Mesenchymal stem cell (in vitro differentiated cells and primary cell): ENCODE measurements around the gene UTP3.

Experiments used
- DNase-seq: peaks from one replicate; pipeline ENCODE4 v3.0.0-alpha.2; 2013
- H2AFZ ChIP-seq: one replicate; pipeline ENCODE4 v1.6.1; 2013; ENCODE audit warnings: low read depth, mild to moderate bottlenecking, control low read depth, inconsistent platforms, low read length, moderate library complexity
- H2AK5ac ChIP-seq: 2 replicates; pipeline ENCODE4 v1.6.1; 2013; ENCODE audit warnings: low read length, moderate library complexity, mild to moderate bottlenecking, inconsistent platforms; ENCODE audit not compliant: severe bottlenecking
- H2BK120ac ChIP-seq: one replicate; pipeline ENCODE4 v1.6.1; 2013; ENCODE audit warnings: low read depth, mild to moderate bottlenecking, inconsistent platforms, low read length, moderate library complexity
- H2BK12ac ChIP-seq, 2 experiments: one replicate each; pipeline ENCODE4 v1.6.1; 2013; ENCODE audit warnings: inconsistent platforms in 2 of 2, low read length in 2 of 2, mild to moderate bottlenecking in 2 of 2, moderate library complexity in 2 of 2, control low read depth in 1 of 2
- H2BK15ac ChIP-seq: one replicate; pipeline ENCODE4 v1.6.1; 2013; ENCODE audit warnings: mild to moderate bottlenecking, low read depth, inconsistent platforms; ENCODE audit not compliant: poor library complexity, severe bottlenecking
- H2BK5ac ChIP-seq: 2 replicates; pipeline ENCODE4 v1.6.1; 2013; ENCODE audit warnings: low read depth, mild to moderate bottlenecking, low read length, control low read depth, inconsistent platforms; ENCODE audit not compliant: poor library complexity, severe bottlenecking
- H3K14ac ChIP-seq, 2 experiments: one replicate each; pipeline ENCODE4 v1.6.1; 2013; ENCODE audit warnings: inconsistent platforms in 2 of 2, low read length in 2 of 2, control low read depth in 1 of 2, mild to moderate bottlenecking in 1 of 2, moderate library complexity in 1 of 2
- H3K18ac ChIP-seq, 2 experiments: one replicate each; pipeline ENCODE4 v1.6.1; 2013; ENCODE audit warnings: inconsistent platforms in 2 of 2, low read length in 2 of 2, control low read depth in 1 of 2, low read depth in 1 of 2, mild to moderate bottlenecking in 1 of 2
- H3K23ac ChIP-seq, 2 experiments: one replicate each; pipeline ENCODE4 v1.6.1; 2013; ENCODE audit warnings: inconsistent platforms in 2 of 2, low read length in 2 of 2, mild to moderate bottlenecking in 2 of 2, moderate library complexity in 2 of 2, control low read depth in 1 of 2
- H3K27ac ChIP-seq: 2 replicates; pipeline ENCODE4 v1.5.1; 2013; ENCODE audit warnings: mild to moderate bottlenecking, moderate library complexity, low read length, control low read depth, inconsistent platforms; ENCODE audit not compliant: poor library complexity, severe bottlenecking
- H3K27me3 ChIP-seq, 2 experiments: 2 replicates each; pipeline versions ENCODE4 v1.6.1 to v1.7.0; 2013; ENCODE audit warnings: low read length in 2 of 2, mild to moderate bottlenecking in 2 of 2, moderate library complexity in 2 of 2, control low read depth in 1 of 2, inconsistent platforms in 1 of 2; ENCODE audit not compliant: control insufficient read depth in 1 of 2, insufficient read depth in 1 of 2
- H3K36me3 ChIP-seq, 2 experiments: 2 replicates each; pipeline versions ENCODE4 v1.6.1 to v1.7.0; 2013; ENCODE audit warnings: low read length in 2 of 2, control low read depth in 1 of 2, inconsistent platforms in 1 of 2, low read depth in 1 of 2, mild to moderate bottlenecking in 1 of 2; ENCODE audit not compliant: insufficient read depth in 2 of 2, control insufficient read depth in 1 of 2
- H3K4ac ChIP-seq, 2 experiments: one replicate each; pipeline ENCODE4 v1.6.1; 2013; ENCODE audit warnings: inconsistent platforms in 2 of 2, low read length in 2 of 2, mild to moderate bottlenecking in 2 of 2, moderate library complexity in 2 of 2, control low read depth in 1 of 2, low read depth in 1 of 2
- H3K4me1 ChIP-seq: 2 replicates; pipeline ENCODE4 v1.6.1; 2013; ENCODE audit warnings: low read depth, low read length, control low read depth; ENCODE audit not compliant: control insufficient read depth, insufficient read depth
- H3K4me2 ChIP-seq: 2 replicates; pipeline ENCODE4 v1.6.1; 2013; ENCODE audit warnings: low read length, mild to moderate bottlenecking, inconsistent platforms; ENCODE audit not compliant: poor library complexity, severe bottlenecking
- H3K4me3 ChIP-seq, 2 experiments: 2 replicates each; pipeline versions ENCODE4 v1.5.1 to v1.7.0; 2013; ENCODE audit warnings: low read length in 2 of 2, mild to moderate bottlenecking in 2 of 2, control low read depth in 1 of 2, low read depth in 1 of 2; ENCODE audit not compliant: insufficient read depth in 1 of 2
- H3K79me1 ChIP-seq: replicated peaks from 2 replicates; pipeline ENCODE4 v1.6.1; 2013; ENCODE audit warnings: mild to moderate bottlenecking, control low read depth, low read length, inconsistent platforms; ENCODE audit not compliant: poor library complexity, severe bottlenecking
- H3K9ac ChIP-seq: 2 replicates; pipeline ENCODE4 v1.7.0; 2013; ENCODE audit warnings: mild to moderate bottlenecking, low read length, moderate library complexity
- H3K9me3 ChIP-seq: 2 replicates; pipeline ENCODE4 v1.7.0; 2013; ENCODE audit warnings: mild to moderate bottlenecking, low read length; ENCODE audit not compliant: control insufficient read depth
- H4K8ac ChIP-seq: one replicate; pipeline ENCODE4 v1.6.1; 2013; ENCODE audit warnings: inconsistent platforms, mild to moderate bottlenecking, low read length, moderate library complexity
- H4K91ac ChIP-seq: one replicate; pipeline ENCODE4 v1.6.1; 2013; ENCODE audit warnings: mild to moderate bottlenecking, low read length, inconsistent platforms
- WGBS: methylation state at CpG from one replicate; pipeline ENCODE4 v1.1.7; 2013; ENCODE audit warnings: mixed read lengths; 5-methylcytosine and 5-hydroxymethylcytosine counted together

The UTP3 gene

DNA sequence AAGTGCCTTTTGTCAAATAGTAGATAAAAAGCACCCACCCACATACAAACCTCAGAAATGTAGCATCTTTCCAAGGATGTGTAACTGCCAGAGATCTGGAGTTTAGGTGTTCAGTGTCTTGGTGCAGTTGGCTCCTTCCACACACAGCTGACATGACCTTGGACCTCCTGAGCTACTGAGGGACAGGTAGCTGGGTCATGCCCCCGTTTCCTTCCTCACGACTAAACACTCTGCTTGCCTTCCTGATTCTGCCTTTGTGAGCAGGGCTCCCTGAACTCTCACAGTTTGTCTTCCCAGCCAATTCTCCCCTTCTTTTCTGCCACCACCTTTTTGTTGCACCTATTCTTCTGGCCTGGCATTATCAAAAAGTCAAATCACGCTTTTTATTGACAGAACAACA, 23.3 kb downstream of the UTP3 start:
- Histone ChIP-seq H3K79me1 (peaks cover 27% of the 10 kb centered on the region), H3K36me3 (no peaks in the 10 kb centered on the region), H3K4me3 (no peak overlapping the region), H2AFZ (no peak overlapping the region), H3K4me2 (no peak overlapping the region), H3K18ac (no peak overlapping the region), H2AK5ac (no peak overlapping the region), H2BK12ac (no peak overlapping the region), H2BK120ac (no peak overlapping the region), H2BK15ac (no peak overlapping the region), H3K23ac (no peak overlapping the region), H3K27ac (no peak overlapping the region), H4K8ac (no peak overlapping the region), H3K14ac (no peak overlapping the region), H3K4me1 (peaks cover 6% of the 10 kb centered on the region), H3K9ac (no peak overlapping the region), H3K4ac (no peak overlapping the region), H2BK5ac (no peak overlapping the region), H3K27me3 (no peaks in the 10 kb centered on the region), H4K91ac (no peak overlapping the region), H3K9me3 (no peaks in the 10 kb centered on the region)
- DNase-seq, result no peak
- WGBS, result 84% methylated on average over 2 of the region's 3 CpGs

DNA sequence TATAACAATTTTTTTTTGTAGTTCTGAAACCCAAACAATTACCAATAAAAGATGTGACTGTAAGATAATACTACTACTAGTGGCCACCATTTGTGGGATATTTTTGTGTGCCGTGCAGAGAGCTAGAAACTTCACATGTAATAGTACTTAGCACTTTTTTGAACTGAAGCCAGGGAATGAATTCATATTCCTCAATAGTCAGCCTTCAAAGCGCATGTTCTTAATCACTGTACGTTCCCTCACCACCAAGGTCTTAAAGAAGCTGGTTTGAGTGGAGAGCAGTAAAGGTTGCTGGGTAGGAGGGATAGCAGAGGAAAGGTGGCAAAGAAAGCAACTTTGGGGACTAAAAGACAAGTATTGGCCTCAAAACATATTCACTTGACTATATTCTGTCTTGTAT, 23.8 kb downstream of the UTP3 start:
- Histone ChIP-seq H3K36me3 (no peaks in the 10 kb centered on the region), H3K23ac (no peak overlapping the region), H3K4me3 (no peak overlapping the region), H2BK120ac (no peak overlapping the region), H2AFZ (no peak overlapping the region), H3K4ac (no peak overlapping the region), H3K9me3 (no peaks in the 10 kb centered on the region), H3K79me1 (peaks cover 28% of the 10 kb centered on the region), H4K91ac (no peak overlapping the region), H2BK12ac (no peak overlapping the region), H3K4me2 (no peak overlapping the region), H2AK5ac (no peak overlapping the region), H3K9ac (no peak overlapping the region), H3K27ac (no peak overlapping the region), H2BK15ac (no peak overlapping the region), H3K18ac (no peak overlapping the region), H2BK5ac (no peak overlapping the region), H3K27me3 (no peaks in the 10 kb centered on the region), H4K8ac (no peak overlapping the region), H3K4me1 (peaks cover 5% of the 10 kb centered on the region), H3K14ac (no peak overlapping the region)
- no CpG with 5 or more reads among the region's 3 CpGs for WGBS
- DNase-seq, result no peak

DNA sequence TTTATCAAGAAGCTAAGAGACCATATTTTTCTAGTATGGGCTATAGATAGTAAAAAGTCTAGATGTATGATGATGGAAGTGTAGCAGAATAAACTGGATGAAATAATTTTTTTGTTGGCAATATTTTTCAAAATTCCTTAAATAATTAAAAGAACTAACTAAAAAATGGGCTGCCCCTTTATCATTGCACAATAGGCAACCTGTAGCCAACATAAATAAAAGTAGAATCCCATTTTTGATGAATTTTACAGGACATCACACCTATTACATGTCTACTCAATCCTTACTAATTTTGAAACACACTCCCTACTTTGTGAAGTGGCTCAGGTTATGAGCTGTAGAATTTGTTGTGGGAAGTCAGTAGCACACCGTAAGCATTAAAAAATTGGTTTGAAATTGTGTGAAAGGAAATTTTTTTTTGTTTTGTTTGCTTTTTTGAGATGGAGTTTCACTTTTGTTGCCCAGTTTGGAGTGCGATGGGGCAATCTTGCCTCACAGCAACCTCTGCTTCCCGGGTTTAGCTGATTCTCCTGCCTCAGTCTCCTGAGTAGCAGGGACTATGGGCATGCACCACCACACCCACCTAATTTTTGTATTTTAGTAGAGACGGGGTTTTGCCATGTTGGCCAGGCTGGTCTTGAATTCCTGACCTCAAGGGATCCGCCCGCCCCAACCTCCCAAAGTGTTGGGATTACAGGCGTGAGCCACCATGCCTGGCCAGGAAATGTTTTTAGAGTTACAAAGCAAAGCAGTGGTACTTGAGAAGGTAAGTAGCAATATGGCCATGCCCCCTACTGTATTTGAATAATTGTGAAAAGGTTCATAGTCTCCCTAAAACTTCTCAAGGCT, 24.5 kb downstream of the UTP3 start:
- Histone ChIP-seq H3K9ac (no peak overlapping the region), H3K14ac (no peak overlapping the region), H3K18ac (no peak overlapping the region), H4K8ac (no peak overlapping the region), H3K9me3 (no peaks in the 10 kb centered on the region), H4K91ac (no peak overlapping the region), H2AK5ac (no peak overlapping the region), H2BK12ac (no peak overlapping the region), H3K27me3 (no peaks in the 10 kb centered on the region), H3K27ac (no peak overlapping the region), H3K4ac (no peak overlapping the region), H2BK120ac (no peak overlapping the region), H2AFZ (no peak overlapping the region), H3K23ac (no peak overlapping the region), H2BK5ac (no peak overlapping the region), H2BK15ac (no peak overlapping the region), H3K4me2 (no peak overlapping the region), H3K79me1 (peaks cover 31% of the 10 kb centered on the region), H3K4me1 (peaks cover 3% of the 10 kb centered on the region), H3K4me3 (no peak overlapping the region), H3K36me3 (no peaks in the 10 kb centered on the region)
- 100% methylated on average over 2 of the region's 7 CpGs for WGBS
- no peak for DNase-seq

DNA sequence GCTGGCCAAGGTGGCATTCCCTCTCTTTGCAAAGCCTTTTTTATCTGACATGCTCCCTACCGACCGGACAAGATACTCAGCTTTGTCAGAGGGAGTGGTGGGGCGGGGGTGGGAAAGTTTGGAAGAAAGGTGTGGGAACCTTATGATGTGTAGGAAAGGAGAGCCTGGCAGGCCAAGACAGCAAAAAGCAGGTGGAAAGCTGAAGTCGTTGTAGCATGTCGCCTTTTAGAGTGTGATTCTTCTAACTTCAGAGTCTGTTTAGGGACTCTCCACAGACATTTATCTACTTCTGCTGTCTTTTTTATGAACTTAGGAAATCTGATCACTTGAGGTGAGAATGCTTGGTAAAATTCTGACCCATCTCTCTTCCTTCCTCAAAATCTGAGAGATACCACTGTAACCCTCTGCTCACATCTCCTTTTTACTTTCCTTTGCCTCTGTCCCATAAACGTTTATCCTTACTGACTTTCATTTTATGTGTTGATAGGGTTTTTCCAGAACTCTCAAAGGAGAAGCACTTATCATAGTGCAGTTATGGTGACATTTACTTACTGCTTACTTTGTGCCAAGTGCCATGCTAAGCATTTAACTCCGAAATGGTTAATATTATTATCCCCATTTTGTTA, 25.2 kb downstream of the UTP3 start:
- Histone ChIP-seq H2BK15ac (no peak overlapping the region), H4K91ac (no peak overlapping the region), H3K4ac (no peak overlapping the region), H4K8ac (no peak overlapping the region), H3K23ac (no peak overlapping the region), H3K4me2 (no peak overlapping the region), H3K18ac (no peak overlapping the region), H3K9ac (no peak overlapping the region), H3K36me3 (no peaks in the 10 kb centered on the region), H2BK120ac (no peak overlapping the region), H3K79me1 (peaks cover 30% of the 10 kb centered on the region), H2BK12ac (no peak overlapping the region), H2AK5ac (no peak overlapping the region), H3K9me3 (no peaks in the 10 kb centered on the region), H3K14ac (no peak overlapping the region), H3K27me3 (no peaks in the 10 kb centered on the region), H3K27ac (no peak overlapping the region), H3K4me1 (peaks cover 3% of the 10 kb centered on the region), H3K4me3 (no peak overlapping the region), H2AFZ (no peak overlapping the region), H2BK5ac (no peak overlapping the region)
- WGBS, result 73% methylated on average over 4 of the region's 7 CpGs
- no peak for DNase-seq
